GM18873 (cell line): ENCODE measurements around the gene FASTKD2.
"Not testable (repeated sequence)": the region's sequence is repeated elsewhere in the genome, so short reads cannot be mapped to it uniquely, and the experiment has no call there.

Source experiments
- ATAC-seq: cut with Tn5 transposase; IDR thresholded peaks from one replicate; pipeline ENCODE4 v1.9.1; 2021; ENCODE audit warnings: mild to moderate bottlenecking, moderate library complexity, moderate number of reproducible peaks; ENCODE audit not compliant: unreplicated experiment, low FRiP score

FASTKD2 gene

GRCh38 chr2:206790311-206790935, 25.0 kb downstream of the FASTKD2 start:
- no peak for ATAC-seq

GRCh38 chr2:206792645-206793044, 27.2 kb downstream of the FASTKD2 start:
- no peak for ATAC-seq

GRCh38 chr2:206797376-206797775, 32.0 kb downstream of the FASTKD2 start:
- ATAC-seq = no peak

- ATAC-seq = peak; percentile 66
These were observed 32.6 kb downstream of the FASTKD2 start for GRCh38 chr2:206798000-206798399.

GRCh38 chr2:206799083-206799482, 33.7 kb downstream of the FASTKD2 start:
- no peak for ATAC-seq

- ATAC-seq = no peak
These were observed 35.4 kb downstream of the FASTKD2 start for GRCh38 chr2:206800506-206801417.

- no peak for ATAC-seq
These were observed 36.2 kb downstream of the FASTKD2 start for GRCh38 chr2:206801418-206802189.

GRCh38 chr2:206802654-206803514, 37.5 kb downstream of the FASTKD2 start:
- no peak for ATAC-seq

GRCh38 chr2:206804326-206804725, 38.9 kb downstream of the FASTKD2 start:
- no peak for ATAC-seq

GRCh38 chr2:206805887-206806607, 40.6 kb downstream of the FASTKD2 start:
- ATAC-seq = no peak

- ATAC-seq = not testable (repeated sequence)
These were observed 42.2 kb downstream of the FASTKD2 start for GRCh38 chr2:206807624-206808023.

GRCh38 chr2:206812471-206812870, 47.1 kb downstream of the FASTKD2 start:
- not testable (repeated sequence) for ATAC-seq

GRCh38 chr2:206814498-206814897, 49.1 kb downstream of the FASTKD2 start:
- ATAC-seq = no peak

GRCh38 chr2:206820807-206821206, 55.4 kb downstream of the FASTKD2 start:
- no peak for ATAC-seq

GRCh38 chr2:206823178-206823577, 57.8 kb downstream of the FASTKD2 start:
- no peak for ATAC-seq

- no peak for ATAC-seq
These were observed 58.7 kb downstream of the FASTKD2 start for GRCh38 chr2:206824087-206824618.

- no peak for ATAC-seq
These were observed 59.6 kb downstream of the FASTKD2 start for GRCh38 chr2:206824993-206825392.

GRCh38 chr2:206831442-206831995, 66.1 kb downstream of the FASTKD2 start:
- ATAC-seq = no peak

GRCh38 chr2:206832873-206833272, 67.5 kb downstream of the FASTKD2 start:
- no peak for ATAC-seq
